Neural cell (in vitro differentiated cells): ENCODE results near the gene C7orf25.

Source experiments
- CTCF ChIP-seq: fragments of 450-650 bp; IDR thresholded peaks from 2 replicates; pipeline ENCODE4 v1.5.1; 2014; ENCODE audit warnings: antibody characterized with exemption, mild to moderate bottlenecking, moderate library complexity; ENCODE audit not compliant: poor library complexity, severe bottlenecking
- EP300 ChIP-seq: fragments of 450-650 bp; conservative IDR thresholded peaks from 2 replicates; pipeline ENCODE4 v1.6.1; 2014; ENCODE audit warnings: antibody characterized with exemption, mild to moderate bottlenecking, moderate library complexity; ENCODE audit not compliant: poor library complexity, severe bottlenecking
- EZH2 ChIP-seq: fragments of 200-600, 300-800 bp; shearing (Covaris generic), sonication (generic); IDR thresholded peaks from 2 replicates; pipeline ENCODE4 v1.6.1; 2014; ENCODE audit warnings: antibody characterized with exemption, low read length, borderline replicate concordance, mild to moderate bottlenecking; ENCODE audit not compliant: insufficient read depth, poor library complexity, severe bottlenecking
- MXI1 ChIP-seq: fragments of 450-650 bp; conservative IDR thresholded peaks from 2 replicates; pipeline ENCODE4 v1.6.1; 2014; ENCODE audit warnings: antibody characterized with exemption, mild to moderate bottlenecking; ENCODE audit not compliant: poor library complexity, severe bottlenecking
- POLR2AphosphoS5 ChIP-seq: IDR thresholded peaks from 2 replicates; pipeline ENCODE4 v1.6.1; 2012
- RAD21 ChIP-seq: fragments of 450-650 bp; conservative IDR thresholded peaks from 2 replicates; pipeline ENCODE4 v1.6.1; 2014; ENCODE audit warnings: antibody characterized with exemption, mild to moderate bottlenecking, moderate library complexity
- REST ChIP-seq: IDR thresholded peaks from 2 replicates; pipeline ENCODE4 v1.6.1; 2012; ENCODE audit warnings: borderline replicate concordance
- SMC3 ChIP-seq: fragments of 450-650 bp; conservative IDR thresholded peaks from 2 replicates; pipeline ENCODE4 v1.6.1; 2014; ENCODE audit warnings: antibody characterized with exemption, mild to moderate bottlenecking, moderate library complexity; ENCODE audit not compliant: poor library complexity
- TAF1 ChIP-seq: IDR thresholded peaks from 2 replicates; pipeline ENCODE4 v1.6.1; 2012; ENCODE audit warnings: low read depth

- TF ChIP-seq EZH2 (no peak), RAD21 (peak; percentile 28), POLR2AphosphoS5 (peak; percentile 73), CTCF (peak; percentile 56), EP300 (peak; percentile 49), SMC3 (peak; percentile 52), MXI1 (peak; percentile 74), REST (no peak), TAF1 (peak; percentile 49)
Measured at GRCh38 chr7:42911454-42912447, at the start of gene C7orf25.
